DND-41 (cell line): ENCODE results near the gene ENPP6.
"Not testable (repeated sequence)": the region's sequence is repeated elsewhere in the genome, so short reads cannot be mapped to it uniquely, and the experiment has no call there.

Experiments used
- ATAC-seq: fragments of 200-7000 bp; cut with Tn5 transposase; 3 replicates; pipeline ENCODE4 v1.9.1; 2021; ENCODE audit warnings: low read depth; ENCODE audit not compliant: insufficient read depth
- DNase-seq: peaks from one replicate; pipeline ENCODE4 v3.0.0-alpha.2; 2020
- H2AFZ ChIP-seq: 2 replicates; pipeline ENCODE4 v1.6.0; 2012; ENCODE audit warnings: low read depth, low read length
- H3K27ac ChIP-seq: 2 replicates; pipeline ENCODE4 v1.5.1; 2012; ENCODE audit warnings: low read length, inconsistent platforms
- H3K27me3 ChIP-seq: fragments of 200-600 bp; sonication (generic); 2 replicates; pipeline ENCODE4 v1.6.0; 2012; ENCODE audit warnings: low read length, mild to moderate bottlenecking, inconsistent platforms; ENCODE audit not compliant: insufficient read depth, poor library complexity
- H3K36me3 ChIP-seq: 2 replicates; pipeline ENCODE4 v1.5.1; 2012; ENCODE audit warnings: low read length, inconsistent platforms; ENCODE audit not compliant: insufficient read depth
- H3K4me1 ChIP-seq: 2 replicates; pipeline ENCODE4 v1.5.1; 2012; ENCODE audit warnings: mild to moderate bottlenecking, low read length; ENCODE audit not compliant: insufficient read depth
- H3K4me2 ChIP-seq: 2 replicates; pipeline ENCODE4 v1.6.0; 2012; ENCODE audit warnings: mild to moderate bottlenecking, moderate library complexity, low read length, inconsistent platforms; ENCODE audit not compliant: insufficient read depth
- H3K4me3 ChIP-seq, 2 experiments: fragments of 200-600 bp in 1 of 2; shearing (Covaris generic) in 1 of 2; 2 replicates each; pipeline ENCODE4 v1.5.1; 2012 to 2016; ENCODE audit warnings: inconsistent platforms in 2 of 2, low read length in 2 of 2, mild to moderate bottlenecking in 2 of 2, low read depth in 1 of 2, moderate library complexity in 1 of 2
- H3K79me2 ChIP-seq: 2 replicates; pipeline ENCODE4 v1.6.0; 2012; ENCODE audit warnings: low read length, inconsistent platforms; ENCODE audit not compliant: insufficient read depth
- H3K9ac ChIP-seq: 2 replicates; pipeline ENCODE4 v1.6.0; 2012; ENCODE audit warnings: low read depth, mild to moderate bottlenecking, inconsistent platforms, low read length, moderate library complexity
- H3K9me3 ChIP-seq: 2 replicates; pipeline ENCODE4 v1.5.1; 2012; ENCODE audit warnings: low read length, moderate library complexity, mild to moderate bottlenecking, inconsistent platforms; ENCODE audit not compliant: insufficient read depth, severe bottlenecking
- H4K20me1 ChIP-seq: 2 replicates; pipeline ENCODE4 v1.6.0; 2012; ENCODE audit warnings: low read length; ENCODE audit not compliant: insufficient read depth
- CTCF ChIP-seq: IDR thresholded peaks from 2 replicates; pipeline ENCODE4 v1.5.1; 2012; ENCODE audit warnings: borderline replicate concordance, low read length, moderate library complexity, mild to moderate bottlenecking; ENCODE audit not compliant: poor library complexity, severe bottlenecking; ENCODE audit errors: extremely low read depth
- EZH2 ChIP-seq: IDR thresholded peaks from 3 replicates; pipeline ENCODE4 v1.6.1; 2012; ENCODE audit warnings: borderline replicate concordance, low read depth, mild to moderate bottlenecking, moderate library complexity, low read length, inconsistent platforms; ENCODE audit not compliant: severe bottlenecking

ENPP6 gene

GRCh38 chr4:184228056-184228705 is 10.5 kb upstream of the ENPP6 start:
- Histone ChIP-seq H3K36me3 (no peaks in the 10 kb centered on the region), H2AFZ (no peak overlapping the region), H3K27me3 (no peaks in the 10 kb centered on the region), H3K9me3 (no peaks in the 10 kb centered on the region), H4K20me1 (no peaks in the 10 kb centered on the region), H3K4me1 (peaks cover 18% of the 10 kb centered on the region), H3K4me3 (no peak overlapping the region), H3K4me2 (no peak overlapping the region), H3K79me2 (no peaks in the 10 kb centered on the region), H3K27ac (no peak overlapping the region), H3K9ac (no peak overlapping the region)
- ATAC-seq: no peak
- TF ChIP-seq CTCF: no peak
- no peak for TF ChIP-seq EZH2
- DNase-seq: no peak

- Histone ChIP-seq H3K27ac (no peak overlapping the region), H3K9ac (no peak overlapping the region), H3K79me2 (no peaks in the 10 kb centered on the region), H4K20me1 (no peaks in the 10 kb centered on the region), H3K4me2 (no peak overlapping the region), H3K36me3 (no peaks in the 10 kb centered on the region), H3K9me3 (no peaks in the 10 kb centered on the region), H3K4me3 (no peak overlapping the region), H3K27me3 (peaks cover 4% of the 10 kb centered on the region), H2AFZ (no peak overlapping the region), H3K4me1 (no peaks in the 10 kb centered on the region)
- no peak for ATAC-seq
- TF ChIP-seq EZH2 (no peak), CTCF (no peak)
- DNase-seq: no peak
Observed at GRCh38 chr4:184216515-184216914, 1.2 kb downstream of the ENPP6 start.

- H3K27me3 ChIP-seq: no peaks in the 10 kb centered on the region
- TF ChIP-seq EZH2: no peak
- no peaks in the 10 kb centered on the region for H4K20me1 ChIP-seq
- H3K9me3 ChIP-seq: no peaks in the 10 kb centered on the region
- ATAC-seq: no peak
- no peak overlapping the region for H3K4me2 ChIP-seq
- no peaks in the 10 kb centered on the region for H3K79me2 ChIP-seq
- H2AFZ ChIP-seq: no peak overlapping the region
- no peak overlapping the region for H3K9ac ChIP-seq
- DNase-seq: no peak
- H3K4me1 ChIP-seq: no peaks in the 10 kb centered on the region
- H3K27ac ChIP-seq: no peak overlapping the region
- no peaks in the 10 kb centered on the region for H3K36me3 ChIP-seq
- H3K4me3 ChIP-seq: no peak overlapping the region
Observed at GRCh38 chr4:184215709-184216328, 1.9 kb downstream of the ENPP6 start.

- Histone ChIP-seq H3K4me3 (no peak overlapping the region), H3K9ac (no peak overlapping the region), H3K27ac (no peak overlapping the region), H4K20me1 (no peaks in the 10 kb centered on the region), H2AFZ (no peak overlapping the region), H3K27me3 (no peaks in the 10 kb centered on the region), H3K79me2 (no peaks in the 10 kb centered on the region), H3K9me3 (no peaks in the 10 kb centered on the region), H3K4me1 (no peaks in the 10 kb centered on the region), H3K4me2 (no peak overlapping the region), H3K36me3 (no peaks in the 10 kb centered on the region)
- no peak for DNase-seq
- TF ChIP-seq CTCF (no peak), EZH2 (no peak)
- no peak for ATAC-seq
Observed at GRCh38 chr4:184214931-184215330, 2.7 kb downstream of the ENPP6 start.

- not testable (repeated sequence) for H4K20me1 ChIP-seq, H3K27ac ChIP-seq, DNase-seq, H3K4me1 ChIP-seq, H3K9ac ChIP-seq, H3K27me3 ChIP-seq, H3K4me2 ChIP-seq, ATAC-seq, H2AFZ ChIP-seq, H3K79me2 ChIP-seq, H3K9me3 ChIP-seq, H3K36me3 ChIP-seq, H3K4me3 ChIP-seq
Observed at GRCh38 chr4:184207734-184208607, 9.7 kb downstream of the ENPP6 start.
